ENCODE measurements around the gene BAG3.

DNA sequence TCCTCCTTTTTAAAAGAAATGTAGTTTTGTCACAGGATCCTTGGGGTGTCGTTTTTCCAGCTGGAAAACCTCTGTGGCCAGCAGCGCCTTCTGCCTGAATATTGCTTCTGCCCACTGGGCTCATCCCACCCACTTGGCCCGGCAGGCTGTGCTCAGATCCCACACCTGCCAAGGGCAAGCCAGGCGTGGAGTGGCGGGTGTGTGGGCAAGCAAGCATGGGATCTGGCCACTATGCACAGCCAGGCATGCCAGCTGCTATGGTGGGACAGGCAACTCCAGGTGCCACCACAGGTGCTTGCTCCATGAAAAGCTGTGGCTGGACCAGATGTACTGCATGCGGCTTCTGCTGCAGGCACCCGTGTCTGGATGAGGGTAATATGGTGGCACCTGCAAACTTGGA, 43.4 kb downstream of the BAG3 start:
- TF ChIP-seq, protein P1, sequence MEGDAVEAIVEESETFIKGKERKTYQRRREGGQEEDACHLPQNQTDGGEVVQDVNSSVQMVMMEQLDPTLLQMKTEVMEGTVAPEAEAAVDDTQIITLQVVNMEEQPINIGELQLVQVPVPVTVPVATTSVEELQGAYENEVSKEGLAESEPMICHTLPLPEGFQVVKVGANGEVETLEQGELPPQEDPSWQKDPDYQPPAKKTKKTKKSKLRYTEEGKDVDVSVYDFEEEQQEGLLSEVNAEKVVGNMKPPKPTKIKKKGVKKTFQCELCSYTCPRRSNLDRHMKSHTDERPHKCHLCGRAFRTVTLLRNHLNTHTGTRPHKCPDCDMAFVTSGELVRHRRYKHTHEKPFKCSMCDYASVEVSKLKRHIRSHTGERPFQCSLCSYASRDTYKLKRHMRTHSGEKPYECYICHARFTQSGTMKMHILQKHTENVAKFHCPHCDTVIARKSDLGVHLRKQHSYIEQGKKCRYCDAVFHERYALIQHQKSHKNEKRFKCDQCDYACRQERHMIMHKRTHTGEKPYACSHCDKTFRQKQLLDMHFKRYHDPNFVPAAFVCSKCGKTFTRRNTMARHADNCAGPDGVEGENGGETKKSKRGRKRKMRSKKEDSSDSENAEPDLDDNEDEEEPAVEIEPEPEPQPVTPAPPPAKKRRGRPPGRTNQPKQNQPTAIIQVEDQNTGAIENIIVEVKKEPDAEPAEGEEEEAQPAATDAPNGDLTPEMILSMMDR (IDR thresholded peaks at IDR 0.05): no peak
- TF ChIP-seq POLR2AphosphoS5 (IDR thresholded peaks at IDR 0.05; ENCODE audit: low read depth, low read length): no peak

Measured in Panc1 (cell line).